Osteocyte (in vitro differentiated cells): Measurements from ENCODE around the gene RAB5B. TPM values are rescaled to one million over a fixed set of nuclear protein-coding genes. Genes with fewer than 3 reads are reported as not detected.
A peak's percentile ranks its signal among the peaks of the same experiment; 100 is the strongest.

Source experiments
- DNase-seq: peaks from one replicate; pipeline ENCODE4 v3.0.0; 2021; ENCODE audit warnings: mixed read lengths; ENCODE audit not compliant: unreplicated experiment; ENCODE audit errors: extremely low spot score
- H3K27ac Mint-ChIP-seq: one replicate; pipeline ENCODE4 v1.8.0; 2021; ENCODE audit warnings: mild to moderate bottlenecking, mixed read lengths; ENCODE audit not compliant: unreplicated experiment
- H3K27me3 Mint-ChIP-seq: one replicate; pipeline ENCODE4 v1.8.0; 2021; ENCODE audit warnings: mixed read lengths; ENCODE audit not compliant: unreplicated experiment
- H3K36me3 Mint-ChIP-seq: one replicate; pipeline ENCODE4 v1.8.0; 2021; ENCODE audit warnings: mixed read lengths; ENCODE audit not compliant: unreplicated experiment
- H3K4me1 Mint-ChIP-seq: one replicate; pipeline ENCODE4 v1.8.0; 2021; ENCODE audit warnings: mixed read lengths; ENCODE audit not compliant: unreplicated experiment
- H3K4me3 Mint-ChIP-seq: one replicate; pipeline ENCODE4 v1.8.0; 2021; ENCODE audit warnings: mild to moderate bottlenecking, moderate library complexity, mixed read lengths; ENCODE audit not compliant: unreplicated experiment
- H3K9me3 Mint-ChIP-seq: one replicate; pipeline ENCODE4 v1.8.0; 2021; ENCODE audit warnings: mixed read lengths; ENCODE audit not compliant: unreplicated experiment
- total RNA-seq: library from RNA; stranded (reverse); gene quantifications from 2 replicates; pipeline ENCODE4 v1.2.1, GENCODE V29; 2021
- TF ChIP-seq, protein P1 (sequence below): fragments of 200-600 bp; sonication (generic); IDR thresholded peaks from 2 replicates; pipeline ENCODE4 v1.5.0; 2021; ENCODE audit warnings: antibody characterized with exemption, mild to moderate bottlenecking, moderate library complexity

The RAB5B gene
- total RNA-seq, 1 donor from 2014 or later, result 126 TPM

DNA sequence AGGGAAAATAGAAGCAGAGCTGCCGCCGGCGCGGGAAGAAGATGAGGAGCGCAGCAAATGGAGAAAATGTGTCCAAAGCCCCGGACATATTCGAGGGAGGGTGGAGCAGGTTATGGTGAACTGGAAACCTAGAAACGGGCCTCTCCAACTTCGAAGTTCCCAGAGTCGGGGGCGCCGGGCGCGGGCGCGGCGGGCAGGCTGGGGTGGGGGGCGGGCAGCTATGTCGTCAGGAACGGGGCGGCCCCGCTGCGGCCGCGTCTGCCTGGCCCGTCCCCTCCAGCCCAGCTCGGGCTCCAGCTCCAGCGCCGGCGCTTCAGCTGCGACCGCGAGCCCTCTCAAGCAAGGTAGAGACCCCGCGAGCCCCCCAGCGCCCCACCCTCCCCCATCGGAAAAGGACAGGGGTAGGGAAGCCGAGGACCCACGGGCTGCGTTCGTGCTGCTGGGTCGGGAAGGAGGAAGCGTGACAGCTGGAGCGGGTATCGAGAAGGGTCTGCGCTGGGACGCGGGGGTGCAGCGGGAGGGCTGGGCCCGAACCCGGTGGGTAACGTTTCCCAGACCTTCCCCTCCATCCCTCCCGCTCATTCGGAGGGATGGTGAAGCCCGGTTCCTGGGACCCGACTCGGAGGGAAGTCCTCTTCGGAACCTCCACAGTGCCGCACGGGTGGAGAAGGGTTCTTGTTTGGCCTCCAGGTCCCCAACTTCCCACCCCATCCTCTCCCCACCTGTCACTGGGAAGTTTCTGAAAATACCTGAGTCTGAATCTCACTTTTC lies 41.9 kb upstream of the RAB5B start:
- Mint-ChIP-seq H3K9me3 (no peaks in the 10 kb centered on the region), H3K4me3 (peak overlapping the region; percentile 93), H3K27ac (peak overlapping the region; percentile 99), H3K27me3 (no peaks in the 10 kb centered on the region), H3K4me1 (peaks cover 44% of the 10 kb centered on the region), H3K36me3 (peaks cover under 1% of the 10 kb centered on the region)
- TF ChIP-seq, protein P1, sequence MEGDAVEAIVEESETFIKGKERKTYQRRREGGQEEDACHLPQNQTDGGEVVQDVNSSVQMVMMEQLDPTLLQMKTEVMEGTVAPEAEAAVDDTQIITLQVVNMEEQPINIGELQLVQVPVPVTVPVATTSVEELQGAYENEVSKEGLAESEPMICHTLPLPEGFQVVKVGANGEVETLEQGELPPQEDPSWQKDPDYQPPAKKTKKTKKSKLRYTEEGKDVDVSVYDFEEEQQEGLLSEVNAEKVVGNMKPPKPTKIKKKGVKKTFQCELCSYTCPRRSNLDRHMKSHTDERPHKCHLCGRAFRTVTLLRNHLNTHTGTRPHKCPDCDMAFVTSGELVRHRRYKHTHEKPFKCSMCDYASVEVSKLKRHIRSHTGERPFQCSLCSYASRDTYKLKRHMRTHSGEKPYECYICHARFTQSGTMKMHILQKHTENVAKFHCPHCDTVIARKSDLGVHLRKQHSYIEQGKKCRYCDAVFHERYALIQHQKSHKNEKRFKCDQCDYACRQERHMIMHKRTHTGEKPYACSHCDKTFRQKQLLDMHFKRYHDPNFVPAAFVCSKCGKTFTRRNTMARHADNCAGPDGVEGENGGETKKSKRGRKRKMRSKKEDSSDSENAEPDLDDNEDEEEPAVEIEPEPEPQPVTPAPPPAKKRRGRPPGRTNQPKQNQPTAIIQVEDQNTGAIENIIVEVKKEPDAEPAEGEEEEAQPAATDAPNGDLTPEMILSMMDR, result no peak
- DNase-seq, result peak; percentile 86

DNA sequence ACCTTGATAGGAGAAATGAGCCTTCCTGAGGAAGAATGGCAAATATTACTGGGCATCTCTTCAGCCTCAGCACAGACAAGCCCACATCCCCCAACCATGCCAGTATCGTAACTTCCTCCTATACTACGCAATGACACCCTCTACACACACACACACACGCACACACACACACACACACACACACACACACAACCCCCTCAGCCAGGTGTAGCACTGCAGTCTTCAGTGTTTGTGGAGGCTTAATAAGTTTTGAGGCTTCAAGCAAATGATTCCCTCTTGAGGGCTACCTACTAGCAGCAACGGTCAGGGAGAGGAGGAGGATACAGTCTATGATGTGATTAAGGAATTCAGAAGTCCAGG lies 41.3 kb upstream of the RAB5B start:
- no peaks in the 10 kb centered on the region for H3K27me3 Mint-ChIP-seq
- TF ChIP-seq, protein P1, result no peak
- peaks cover 2% of the 10 kb centered on the region for H3K36me3 Mint-ChIP-seq
- no peak for DNase-seq
- no peaks in the 10 kb centered on the region for H3K9me3 Mint-ChIP-seq
- H3K4me3 Mint-ChIP-seq, result peak overlapping the region; percentile 93
- peak overlapping the region; percentile 99 for H3K27ac Mint-ChIP-seq
- peaks cover 44% of the 10 kb centered on the region for H3K4me1 Mint-ChIP-seq

DNA sequence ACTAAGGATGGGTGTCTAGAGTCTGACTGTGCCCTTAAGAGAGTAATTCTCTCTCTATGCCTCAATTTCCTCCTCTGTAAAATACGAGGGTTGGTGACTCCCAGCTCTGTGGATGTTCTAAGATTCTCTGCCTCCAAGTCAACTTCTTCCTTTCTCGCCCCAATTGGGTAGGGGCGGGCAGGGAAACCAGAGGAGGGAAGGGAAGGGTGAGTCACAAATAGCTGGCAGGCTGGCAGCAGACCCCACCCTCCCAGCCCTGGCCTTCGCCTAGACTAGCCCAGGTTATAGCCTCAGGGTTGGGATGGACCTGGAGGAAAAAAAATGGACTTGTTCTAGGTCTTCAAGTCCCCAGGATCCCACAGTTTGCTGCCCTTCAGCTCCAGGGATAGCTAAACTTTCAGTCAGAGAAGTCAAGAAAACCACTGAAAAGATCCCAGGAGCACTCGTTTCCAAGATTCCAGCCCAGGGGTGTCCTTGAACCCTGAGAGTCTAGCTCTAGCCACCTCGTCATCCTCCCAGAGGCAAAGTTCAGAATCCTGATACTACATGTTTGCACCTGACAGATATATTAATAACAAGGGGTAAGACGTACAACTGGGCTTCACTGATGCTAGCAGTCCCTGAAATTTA lies 40.6 kb upstream of the RAB5B start:
- H3K4me1 Mint-ChIP-seq, result peaks cover 40% of the 10 kb centered on the region
- H3K4me3 Mint-ChIP-seq, result peak overlapping the region; percentile 93
- DNase-seq, result no peak
- H3K9me3 Mint-ChIP-seq, result no peaks in the 10 kb centered on the region
- H3K27ac Mint-ChIP-seq, result peak overlapping the region; percentile 99
- H3K36me3 Mint-ChIP-seq, result peaks cover 2% of the 10 kb centered on the region
- H3K27me3 Mint-ChIP-seq, result no peaks in the 10 kb centered on the region
- TF ChIP-seq, protein P1, result no peak

DNA sequence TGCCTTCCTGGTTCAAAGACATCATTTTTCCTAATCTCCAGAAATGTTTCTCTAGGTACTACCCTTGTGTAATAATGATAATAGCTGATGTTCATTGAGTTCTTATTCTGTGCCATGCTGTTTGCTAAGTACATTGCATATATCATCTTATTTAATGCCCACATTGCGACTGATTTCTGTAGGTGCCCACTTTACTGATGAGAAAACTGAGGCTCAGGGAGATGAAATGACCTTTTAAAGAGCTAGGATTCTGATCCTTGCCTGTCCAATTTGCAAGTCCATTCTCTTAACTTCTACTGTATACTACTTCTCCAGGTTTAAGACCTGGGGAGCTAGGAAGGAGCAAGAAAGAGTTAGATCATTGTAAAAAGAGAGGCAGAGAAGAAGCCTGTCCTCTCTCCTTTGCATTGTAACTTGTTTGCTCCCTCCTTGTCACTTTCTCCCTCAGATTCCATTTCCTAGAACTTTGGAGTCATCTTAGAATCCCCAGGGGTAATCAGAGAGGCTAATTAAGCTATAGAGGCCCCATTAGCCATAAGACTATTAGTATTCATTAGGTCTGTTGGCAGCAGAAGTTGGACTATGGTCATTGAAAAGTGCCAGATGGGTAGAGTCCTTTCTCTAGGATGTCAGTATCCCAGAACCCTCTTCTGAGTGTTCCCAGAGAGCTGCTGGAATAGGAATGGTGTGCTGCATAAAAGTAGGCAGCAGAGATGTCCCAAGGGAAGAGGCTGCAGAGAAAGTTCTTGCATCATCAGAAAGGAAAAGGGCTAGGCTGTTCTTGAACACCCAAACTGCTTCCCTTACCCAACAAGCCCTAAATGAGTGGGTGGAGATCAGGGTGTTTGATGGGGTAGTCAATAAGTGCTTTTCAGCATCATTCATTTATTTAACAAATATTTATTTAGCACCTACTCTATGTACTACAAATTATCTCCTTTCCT lies 39.8 kb upstream of the RAB5B start:
- DNase-seq, result no peak
- Mint-ChIP-seq H3K4me3 (no peak overlapping the region), H3K4me1 (peaks cover 38% of the 10 kb centered on the region), H3K9me3 (no peaks in the 10 kb centered on the region), H3K27me3 (no peaks in the 10 kb centered on the region), H3K36me3 (peaks cover 2% of the 10 kb centered on the region), H3K27ac (peak overlapping the region; percentile 99)
- TF ChIP-seq, protein P1, result no peak
